ENCODE measurements around the gene OSBPL10. TPM values are rescaled to one million over a fixed set of nuclear protein-coding genes. Genes with fewer than 3 reads are reported as not detected.

The OSBPL10 gene
- total RNA-seq, 4 donors from 2014 or later: 20.4 to 44.4 (median 30.2) TPM

DNA sequence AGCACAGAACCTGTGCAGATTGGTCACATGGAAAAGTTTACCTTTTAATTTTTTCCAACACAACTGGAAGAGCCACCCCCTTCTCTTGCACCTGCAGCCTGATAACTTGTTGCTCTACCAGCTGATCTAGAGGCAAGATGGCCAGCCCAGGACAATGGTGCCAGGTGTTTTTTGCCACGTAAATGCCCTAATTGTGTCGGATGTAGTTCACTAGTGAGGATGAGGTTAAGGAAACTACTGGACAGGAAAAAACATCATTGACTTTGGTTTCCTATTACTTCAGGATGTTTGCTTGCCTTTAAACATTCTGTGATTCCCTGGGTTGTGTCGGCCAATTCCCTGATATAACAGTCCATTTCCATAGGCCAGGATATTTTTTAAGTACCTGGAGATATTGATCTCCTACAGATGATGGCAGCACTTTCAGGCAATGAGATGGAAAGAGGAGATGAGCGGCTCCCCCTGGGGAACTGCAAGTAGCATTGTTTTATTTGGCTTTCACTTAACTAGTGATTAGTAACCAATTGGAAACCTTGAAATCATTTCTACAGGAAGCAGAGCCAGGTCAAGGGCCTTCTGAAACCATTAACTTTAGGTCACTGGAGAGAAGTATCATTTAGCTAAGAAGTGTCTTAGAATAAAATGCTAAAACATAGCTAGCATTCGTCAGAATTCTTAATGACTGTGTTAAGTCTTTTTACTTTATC, 72.5 kb downstream of the OSBPL10 start:
- H3K4me3 ChIP-seq (ENCODE audit: low read depth, poor library complexity, severe bottlenecking): no peak overlapping the region
- TF ChIP-seq POLR2A (IDR thresholded peaks at IDR 0.05): no peak
- TF ChIP-seq, protein P1, sequence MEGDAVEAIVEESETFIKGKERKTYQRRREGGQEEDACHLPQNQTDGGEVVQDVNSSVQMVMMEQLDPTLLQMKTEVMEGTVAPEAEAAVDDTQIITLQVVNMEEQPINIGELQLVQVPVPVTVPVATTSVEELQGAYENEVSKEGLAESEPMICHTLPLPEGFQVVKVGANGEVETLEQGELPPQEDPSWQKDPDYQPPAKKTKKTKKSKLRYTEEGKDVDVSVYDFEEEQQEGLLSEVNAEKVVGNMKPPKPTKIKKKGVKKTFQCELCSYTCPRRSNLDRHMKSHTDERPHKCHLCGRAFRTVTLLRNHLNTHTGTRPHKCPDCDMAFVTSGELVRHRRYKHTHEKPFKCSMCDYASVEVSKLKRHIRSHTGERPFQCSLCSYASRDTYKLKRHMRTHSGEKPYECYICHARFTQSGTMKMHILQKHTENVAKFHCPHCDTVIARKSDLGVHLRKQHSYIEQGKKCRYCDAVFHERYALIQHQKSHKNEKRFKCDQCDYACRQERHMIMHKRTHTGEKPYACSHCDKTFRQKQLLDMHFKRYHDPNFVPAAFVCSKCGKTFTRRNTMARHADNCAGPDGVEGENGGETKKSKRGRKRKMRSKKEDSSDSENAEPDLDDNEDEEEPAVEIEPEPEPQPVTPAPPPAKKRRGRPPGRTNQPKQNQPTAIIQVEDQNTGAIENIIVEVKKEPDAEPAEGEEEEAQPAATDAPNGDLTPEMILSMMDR (IDR thresholded peaks at IDR 0.05): no peak
- DNase-seq (ENCODE audit: low spot score in 2 of 2): no peak
- 71 to 74% methylated on average over 5 of the region's 5 CpGs for WGBS, 2 donors
- intact Hi-C loops (cut with DNase I; ENCODE audit: low total_unique reads): no loop called here

DNA sequence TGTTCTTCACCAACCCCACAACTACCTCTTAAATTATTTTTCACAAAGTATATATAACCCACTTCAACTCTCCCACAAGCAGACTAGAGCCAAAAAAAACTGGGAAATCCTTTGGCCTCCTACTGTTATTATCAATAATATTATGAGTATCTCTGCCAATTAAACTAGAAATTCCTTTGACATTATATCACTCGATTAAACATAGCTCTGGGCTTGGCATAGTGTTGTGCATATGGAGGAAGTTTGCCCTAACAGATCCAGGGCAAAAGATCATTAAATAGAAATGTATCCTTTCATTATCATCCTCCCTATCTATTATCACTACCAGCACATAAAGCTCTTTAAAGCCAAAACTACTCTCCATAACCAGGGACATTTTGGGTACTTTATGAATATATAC, 74.9 kb downstream of the OSBPL10 start:
- DNase-seq (ENCODE audit: low spot score in 2 of 2): no peak
- intact Hi-C loops (cut with DNase I; ENCODE audit: low total_unique reads): no loop called here
- H3K4me3 ChIP-seq (ENCODE audit: low read depth, poor library complexity, severe bottlenecking): no peak overlapping the region
- WGBS, 2 donors: 31 to 38% methylated on average over 1 of the region's 1 CpG
- TF ChIP-seq, protein P1 (IDR thresholded peaks at IDR 0.05): no peak

DNA sequence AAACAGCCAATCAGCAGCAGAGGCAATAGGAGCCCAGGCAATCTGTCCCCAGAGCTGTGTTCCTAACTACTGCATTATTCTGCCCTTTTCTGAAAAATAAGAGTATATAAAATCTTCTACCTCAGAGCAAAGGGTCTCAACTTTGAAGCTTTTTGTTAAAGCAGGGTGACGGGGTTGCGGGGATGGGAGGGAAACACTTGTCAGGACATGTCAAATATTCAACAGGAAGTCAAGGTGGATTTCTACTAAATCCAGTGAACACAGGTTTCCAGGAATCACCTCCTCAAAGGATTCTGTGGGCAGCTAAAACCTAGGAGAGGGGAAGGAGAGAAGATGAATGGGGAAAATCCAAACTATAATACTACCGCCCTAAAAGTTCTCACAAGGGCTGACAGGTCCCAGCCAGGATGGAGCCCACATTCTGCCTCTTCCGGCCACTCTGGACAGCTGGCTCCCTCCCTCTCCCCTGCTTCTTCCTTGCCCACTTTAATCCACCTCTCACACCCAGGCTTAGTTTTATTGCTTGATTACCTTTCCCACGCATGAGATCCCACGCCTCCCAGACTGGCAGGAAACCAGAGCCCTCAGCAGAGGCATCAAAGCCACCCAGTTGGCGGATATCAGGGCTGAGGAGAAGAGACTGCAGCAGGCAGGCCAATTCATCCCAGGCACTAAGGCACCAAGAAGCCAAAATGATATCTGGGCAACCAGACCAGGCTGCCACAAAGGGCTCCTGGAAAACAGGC, 77.2 kb downstream of the OSBPL10 start:
- DNase-seq (ENCODE audit: low spot score in 2 of 2): no peak
- no peak overlapping the region for H3K4me3 ChIP-seq (ENCODE audit: low read depth, poor library complexity, severe bottlenecking)
- TF ChIP-seq POLR2A (IDR thresholded peaks at IDR 0.05): no peak
- TF ChIP-seq, protein P1 (IDR thresholded peaks at IDR 0.05): no peak
- 58 to 70% methylated on average over 7 of the region's 7 CpGs for WGBS, 2 donors
- intact Hi-C loops (cut with DNase I; ENCODE audit: low total_unique reads): no loop called here

DNA sequence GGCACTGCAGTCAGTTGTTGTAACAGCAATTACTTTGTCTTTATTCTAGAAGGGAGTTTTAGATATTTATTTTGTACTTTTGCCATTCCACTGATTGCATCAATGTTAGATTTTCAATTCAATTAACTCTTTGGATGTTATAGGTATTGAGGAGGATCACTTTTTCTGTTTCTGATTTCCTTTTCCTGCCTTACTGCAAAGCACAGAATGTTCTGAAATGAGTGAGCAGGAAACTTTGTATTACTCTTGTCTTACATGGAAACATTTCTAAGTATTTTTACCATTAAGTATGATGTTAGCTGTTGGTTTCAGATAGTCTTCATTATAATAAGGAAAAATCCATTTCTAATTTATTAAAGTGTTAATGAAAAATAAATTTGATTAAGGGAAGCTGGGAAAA, 80.5 kb downstream of the OSBPL10 start:
- TF ChIP-seq, protein P1 (IDR thresholded peaks at IDR 0.05): no peak
- TF ChIP-seq POLR2A (IDR thresholded peaks at IDR 0.05): no peak
- H3K4me3 ChIP-seq (ENCODE audit: low read depth, poor library complexity, severe bottlenecking): no peak overlapping the region
- no peak for DNase-seq (ENCODE audit: low spot score in 2 of 2)
- intact Hi-C loops (cut with DNase I; ENCODE audit: low total_unique reads): no loop called here

DNA sequence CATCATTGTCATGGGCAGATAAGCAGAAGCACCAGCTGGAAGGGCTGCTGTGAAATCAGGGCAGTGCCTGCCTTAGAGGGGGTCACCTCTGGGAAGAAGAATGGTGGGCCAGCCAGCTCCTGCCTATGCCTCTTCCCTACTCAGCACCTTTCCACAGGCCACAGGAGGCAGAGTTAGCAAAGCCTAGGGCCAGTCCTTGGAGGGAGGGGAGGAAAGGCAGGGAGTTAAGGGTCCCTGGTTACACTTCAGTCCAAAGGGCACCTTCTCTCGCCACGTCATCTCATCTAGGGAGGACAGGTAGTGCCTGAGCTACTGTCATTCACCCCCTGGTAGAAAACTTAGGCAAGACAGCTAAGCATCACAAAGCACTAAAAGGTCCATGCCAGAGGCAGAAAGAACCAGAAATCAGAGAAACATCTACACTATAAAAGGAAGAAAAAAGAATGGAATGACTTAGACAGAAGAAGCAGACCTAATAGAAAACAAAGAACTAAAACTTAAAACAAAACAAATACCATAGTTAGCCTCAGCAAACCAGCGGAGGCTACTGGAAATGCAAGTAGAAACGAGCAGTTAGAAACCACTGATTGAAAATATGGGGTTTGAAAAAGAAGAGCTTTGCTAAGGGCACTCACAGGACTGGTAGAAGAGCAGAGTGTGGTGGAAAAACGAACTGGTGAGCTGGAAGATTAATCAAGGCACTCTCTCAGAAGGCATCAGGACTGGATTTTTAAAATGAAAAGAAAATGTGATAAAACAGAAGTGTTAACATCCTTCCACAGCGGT, 84.2 kb downstream of the OSBPL10 start:
- no peak for DNase-seq (ENCODE audit: low spot score in 2 of 2)
- intact Hi-C loops (cut with DNase I; ENCODE audit: low total_unique reads): no loop called here
- no peak overlapping the region for H3K4me3 ChIP-seq (ENCODE audit: low read depth, poor library complexity, severe bottlenecking)
- WGBS, 2 donors: 80 to 88% methylated on average over 6 of the region's 6 CpGs
- no peak for TF ChIP-seq POLR2A (IDR thresholded peaks at IDR 0.05)
- TF ChIP-seq, protein P1 (IDR thresholded peaks at IDR 0.05): no peak

Data from lower leg skin (tissue), 4 donors.